ENCODE measurements around the gene UBXN1. TPM values are rescaled to one million over a fixed set of nuclear protein-coding genes. Genes with fewer than 3 reads are reported as not detected.

UBXN1 gene
- total RNA-seq, 4 donors from 2014 or later, result 135 to 196 (median 167) TPM

DNA sequence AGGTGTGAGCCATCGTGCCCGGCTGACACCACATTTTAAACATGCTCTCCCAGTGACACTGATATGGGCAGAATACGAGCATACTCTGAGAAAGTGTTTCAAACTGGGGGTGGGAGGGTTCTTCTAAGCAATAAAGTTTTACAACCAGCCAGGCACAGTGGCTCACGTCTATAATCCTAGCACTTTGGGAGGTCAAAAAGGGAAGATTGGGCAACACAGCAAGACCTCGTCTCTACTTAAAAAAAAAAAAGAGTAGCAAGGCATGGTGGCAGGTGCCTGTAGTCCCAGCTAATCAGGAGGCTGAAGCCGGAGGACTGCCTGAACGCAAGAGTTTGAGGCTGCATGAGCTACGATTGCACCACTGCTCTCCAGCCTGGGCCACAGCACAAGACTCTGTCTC lies 34.7 kb downstream of the UBXN1 start:
- DNase-seq (ENCODE audit: low spot score), result no peak
- TF ChIP-seq CTCF (IDR thresholded peaks at IDR 0.05), result no peak
- ATAC-seq (ENCODE audit: low FRiP score), result no peak

DNA sequence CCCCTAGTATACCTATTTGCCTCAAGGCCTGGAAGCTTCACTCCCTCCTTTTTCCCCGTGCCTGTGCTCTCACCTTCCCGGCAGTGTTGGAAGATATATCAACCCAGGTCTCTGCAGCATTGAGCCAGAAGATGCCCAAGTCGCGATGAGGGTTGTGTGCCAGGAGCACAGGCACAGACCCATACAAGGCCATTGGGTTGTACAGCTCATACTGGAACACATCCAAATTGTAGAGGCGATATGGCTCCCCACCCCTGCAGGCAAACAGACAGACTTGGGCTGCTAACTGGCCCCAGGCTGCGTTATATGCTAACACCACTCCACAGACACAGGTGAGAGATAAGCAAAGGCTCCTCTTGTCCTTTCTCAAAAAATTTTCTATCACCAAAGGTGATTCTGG lies 46.4 kb downstream of the UBXN1 start:
- DNase-seq (ENCODE audit: low spot score) (no peak), ATAC-seq (ENCODE audit: low FRiP score) (no peak)
- no peak for TF ChIP-seq CTCF (IDR thresholded peaks at IDR 0.05)

DNA sequence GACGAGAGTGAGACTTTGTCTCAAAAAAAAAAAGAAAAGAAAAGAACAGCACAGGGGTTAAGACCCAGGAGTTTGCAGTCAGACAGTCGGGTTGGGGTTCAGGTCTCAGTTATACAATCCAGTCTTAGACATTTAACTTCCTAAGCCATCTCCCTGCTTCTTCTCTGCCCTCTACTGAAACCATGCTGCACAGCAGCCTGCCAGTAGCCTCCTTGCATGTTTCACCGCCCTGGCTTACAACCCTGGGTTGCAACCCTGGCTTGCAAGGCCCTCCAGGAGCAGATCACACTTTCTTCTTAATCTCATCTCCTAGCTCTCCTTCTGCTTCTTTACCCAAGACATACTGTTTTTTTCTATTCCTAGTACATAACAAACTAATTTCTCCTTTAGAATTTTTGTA lies 51.2 kb downstream of the UBXN1 start:
- ATAC-seq (ENCODE audit: low FRiP score) (no peak), DNase-seq (ENCODE audit: low spot score) (no peak)
- no peak for TF ChIP-seq CTCF (IDR thresholded peaks at IDR 0.05)

Small RNA genes lying within 50 kb of the gene (small RNA-seq; reads per million reads assigned to genes)
- not detected for gene SNORA57

Other genes starting within 250 kb of the UBXN1 start
- 1,000 to 10,000 TPM in 3 of 4 donors, 100 to 1,000 TPM in 1; 874 to 1,336 (median 1,047) TPM for gene AHNAK, start 132.3 kb downstream of the UBXN1 start, total RNA-seq
- 1,000 to 10,000 TPM; 1,194 to 1,561 (median 1,267) TPM for gene EEF1G, start 105.2 kb downstream of the UBXN1 start, total RNA-seq
- gene TUT1, start 87.5 kb downstream of the UBXN1 start, total RNA-seq, result 10 to 100 TPM in 3 of 4 donors, 1 to 10 TPM in 1; 7.9 to 11.0 (median 10.5) TPM
- gene MTA2, start 77.2 kb downstream of the UBXN1 start, total RNA-seq, result 100 to 1,000 TPM in 2 of 4 donors, 10 to 100 TPM in 2; 77.1 to 172 (median 89.6) TPM
- gene EML3, start 66.3 kb downstream of the UBXN1 start, total RNA-seq, result 10 to 100 TPM; 40.7 to 68.6 (median 52.0) TPM
- 10 to 100 TPM in 3 of 4 donors, 1 to 10 TPM in 1; 7.9 to 12.7 (median 11.4) TPM for gene ROM1, start 65.8 kb downstream of the UBXN1 start, total RNA-seq
- gene B3GAT3, start 57.1 kb downstream of the UBXN1 start, total RNA-seq, result 10 to 100 TPM; 18.8 to 40.7 (median 23.2) TPM
- gene GANAB, start 32.5 kb downstream of the UBXN1 start, total RNA-seq, result 100 to 1,000 TPM; 108 to 166 (median 128) TPM
- gene INTS5, start 25.8 kb downstream of the UBXN1 start, total RNA-seq, result 10 to 100 TPM; 11.9 to 27.7 (median 17.2) TPM
- gene C11orf98, start 13.9 kb downstream of the UBXN1 start, total RNA-seq, result 10 to 100 TPM; 18.3 to 42.9 (median 33.3) TPM
- 10 to 100 TPM in 1 of 4 donors, 1 to 10 TPM in 3; 2.8 to 18.4 (median 7.0) TPM for gene CSKMT, start 13.8 kb downstream of the UBXN1 start, total RNA-seq
- gene UQCC3, start 7.4 kb downstream of the UBXN1 start, total RNA-seq, result 1 to 10 TPM; 7.3 to 9.9 (median 8.2) TPM
- gene LBHD1, start 6.8 kb downstream of the UBXN1 start, total RNA-seq, result 1 to 10 TPM; 3.0 to 6.8 (median 5.7) TPM
- gene LRRN4CL, start 10.5 kb upstream of the UBXN1 start, total RNA-seq, result 10 to 100 TPM; 30.9 to 49.3 (median 44.5) TPM
- gene BSCL2, start 28.4 kb upstream of the UBXN1 start, total RNA-seq, result 10 to 100 TPM; 37.1 to 51.2 (median 48.2) TPM
- gene GNG3, start 28.6 kb upstream of the UBXN1 start, total RNA-seq, result not detected
- 10 to 100 TPM; 10.7 to 42.6 (median 25.2) TPM for gene HNRNPUL2, start 48.4 kb upstream of the UBXN1 start, total RNA-seq
- 10 to 100 TPM; 13.8 to 24.4 (median 19.0) TPM for gene TTC9C, start 49.4 kb upstream of the UBXN1 start, total RNA-seq
- 1 to 10 TPM; 5.3 to 7.3 (median 5.8) TPM for gene ZBTB3, start 75.1 kb upstream of the UBXN1 start, total RNA-seq
- 10 to 100 TPM; 37.9 to 57.9 (median 50.5) TPM for gene POLR2G, start 82.5 kb upstream of the UBXN1 start, total RNA-seq
- 10 to 100 TPM; 11.7 to 20.3 (median 14.9) TPM for gene TAF6L, start 92.3 kb upstream of the UBXN1 start, total RNA-seq
- 10 to 100 TPM; 36.4 to 69.7 (median 57.1) TPM for gene TMEM179B, start 108.3 kb upstream of the UBXN1 start, total RNA-seq
- 10 to 100 TPM; 20.8 to 45.1 (median 30.3) TPM for gene TMEM223, start 112.9 kb upstream of the UBXN1 start, total RNA-seq
- gene NXF1, start 126.4 kb upstream of the UBXN1 start, total RNA-seq, result 100 to 1,000 TPM in 1 of 4 donors, 10 to 100 TPM in 3; 51.9 to 101 (median 78.3) TPM
- 10 to 100 TPM; 32.2 to 43.1 (median 37.4) TPM for gene STX5, start 153.0 kb upstream of the UBXN1 start, total RNA-seq
- not detected for gene TEX54, start 153.8 kb upstream of the UBXN1 start, total RNA-seq
- 100 to 1,000 TPM in 1 of 4 donors, 10 to 100 TPM in 3; 32.3 to 138 (median 40.8) TPM for gene WDR74, start 160.5 kb upstream of the UBXN1 start, total RNA-seq
- gene SLC3A2, start 201.8 kb upstream of the UBXN1 start, total RNA-seq, result 100 to 1,000 TPM; 110 to 239 (median 191) TPM
- gene CHRM1, start 242.3 kb upstream of the UBXN1 start, total RNA-seq, result not detected

All from omental fat pad (tissue), 4 donors.